Vagina (tissue), 2 donors: ENCODE results near the gene CNIH3. TPM values are rescaled to one million over a fixed set of nuclear protein-coding genes. Genes with fewer than 3 reads are reported as not detected.

ENCODE experiments used
- DNase-seq, 2 donors: peaks; one replicate each; pipeline ENCODE4 v3.0.0-alpha.2; 2017; ENCODE audit errors: extremely low spot score in 2 of 2
- H3K27ac ChIP-seq: fragments of 200-600 bp; sonication (generic); one replicate; pipeline ENCODE4 v1.5.1; 2019
- H3K27me3 ChIP-seq: fragments of 200-600 bp; sonication (generic); one replicate; pipeline ENCODE4 v1.5.1; 2019
- H3K36me3 ChIP-seq, 2 donors: fragments of 200-600 bp; sonication (generic); one replicate each; pipeline ENCODE4 v1.5.1; 2017 to 2019
- H3K4me1 ChIP-seq: fragments of 200-600 bp; sonication (generic); one replicate; pipeline ENCODE4 v1.5.1; 2019
- H3K4me3 ChIP-seq, 2 donors: fragments of 200-600 bp; sonication (generic); 1 replicate in 1 of 2; 2 replicates in 1 of 2; pipeline ENCODE4 v1.5.1; 2016 to 2019
- H3K9me3 ChIP-seq: fragments of 200-600 bp; sonication (generic); one replicate; pipeline ENCODE4 v1.5.1; 2019
- CTCF ChIP-seq, 3 experiments: fragments of 450-650 bp in 2 of 3; fragments of 200-600 bp in 1 of 3; sonication (generic) in 1 of 3; IDR thresholded peaks; one replicate each; pipeline ENCODE4 v1.5.1; 2017 to 2019; ENCODE audit warnings: antibody characterized with exemption in 3 of 3, mild to moderate bottlenecking in 2 of 3, moderate library complexity in 2 of 3
- POLR2A ChIP-seq, 2 donors: fragments of 450-650 bp; IDR thresholded peaks; one replicate each; pipeline ENCODE4 v1.6.1; 2017; ENCODE audit warnings: antibody characterized with exemption in 2 of 2, mild to moderate bottlenecking in 2 of 2, moderate library complexity in 2 of 2
- POLR2AphosphoS5 ChIP-seq, 2 donors: sonication (generic); formaldehyde crosslinking; IDR thresholded peaks; one replicate each; pipeline ENCODE4 v1.9.0; 2017; ENCODE audit warnings: antibody characterized with exemption in 2 of 2, mild to moderate bottlenecking in 2 of 2, low read depth in 1 of 2; ENCODE audit not compliant: insufficient read depth in 1 of 2
- intact Hi-C: fragments of 100-400 bp; cut with DNase I; formaldehyde crosslinking; loops from one replicate; pipeline ENCODE4 v1.15.1; 2023
- total RNA-seq: library from RNA; depleted of rRNA; stranded (reverse); fragments of >200 nt; gene quantifications from one replicate; pipeline ENCODE4 v1.2.3, GENCODE V29; 2016

Gene CNIH3
- total RNA-seq, 1 donor from 2014 or later: not detected

DNA sequence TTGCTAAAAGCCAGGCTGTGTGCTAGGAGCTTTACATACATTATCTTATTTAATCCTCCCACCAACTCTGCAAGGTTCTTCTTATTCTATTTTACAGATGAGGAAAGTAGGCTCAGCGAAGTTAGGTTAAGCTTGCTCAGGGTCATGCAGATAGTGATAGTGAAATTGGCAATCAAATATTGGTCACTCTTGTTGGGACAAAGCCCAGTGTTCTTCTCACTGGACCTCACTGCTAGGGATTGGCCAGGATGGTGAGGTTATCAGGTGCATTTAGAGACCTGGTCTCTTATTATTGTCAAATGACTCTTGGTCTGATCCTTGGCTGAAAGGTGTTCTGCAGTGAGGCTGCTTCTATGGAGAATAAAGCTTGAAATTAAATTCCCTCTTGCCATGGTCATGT lies 145.1 kb downstream of the CNIH3 start:
- intact Hi-C loops: no loop called here
- no peaks in the 10 kb centered on the region for H3K9me3 ChIP-seq
- no peak overlapping the region for H3K27ac ChIP-seq
- no peak for TF ChIP-seq POLR2A (IDR thresholded peaks at IDR 0.05)
- no peak for TF ChIP-seq CTCF (IDR thresholded peaks at IDR 0.05)
- TF ChIP-seq POLR2AphosphoS5 (IDR thresholded peaks at IDR 0.05; ENCODE audit: insufficient read depth in 1 of 2, low read depth in 1 of 2): no peak
- no peak overlapping the region for H3K4me3 ChIP-seq
- H3K27me3 ChIP-seq: no peaks in the 10 kb centered on the region
- H3K4me1 ChIP-seq: no peaks in the 10 kb centered on the region
- no peaks in the 10 kb centered on the region for H3K36me3 ChIP-seq
- no peak for DNase-seq

DNA sequence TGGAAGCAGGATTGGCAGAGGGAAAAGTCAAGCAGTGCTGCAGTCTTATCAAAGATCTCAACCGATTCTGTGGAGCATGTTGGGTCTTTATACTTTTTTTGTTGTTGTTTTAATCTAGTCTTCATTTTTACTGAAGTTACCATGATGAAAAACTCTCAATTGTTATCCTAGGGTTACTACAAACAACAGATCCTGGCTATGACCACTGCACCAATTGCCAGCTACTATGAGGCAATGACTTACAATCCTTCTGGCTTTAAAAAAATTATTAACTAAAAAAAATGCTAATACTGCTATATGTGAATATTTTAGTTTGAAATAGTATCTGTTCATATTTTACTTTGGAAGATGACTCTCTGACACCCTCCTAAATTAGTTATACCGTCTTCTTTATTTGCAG lies 145.9 kb downstream of the CNIH3 start:
- no peak for DNase-seq
- Histone ChIP-seq H3K4me1 (no peaks in the 10 kb centered on the region), H3K4me3 (no peak overlapping the region), H3K9me3 (no peaks in the 10 kb centered on the region), H3K27me3 (no peaks in the 10 kb centered on the region), H3K27ac (no peak overlapping the region), H3K36me3 (no peaks in the 10 kb centered on the region)
- intact Hi-C loops: no loop called here
- TF ChIP-seq POLR2A (IDR thresholded peaks at IDR 0.05): no peak
- no peak for TF ChIP-seq CTCF (IDR thresholded peaks at IDR 0.05)
- no peak for TF ChIP-seq POLR2AphosphoS5 (IDR thresholded peaks at IDR 0.05; ENCODE audit: insufficient read depth in 1 of 2, low read depth in 1 of 2)

DNA sequence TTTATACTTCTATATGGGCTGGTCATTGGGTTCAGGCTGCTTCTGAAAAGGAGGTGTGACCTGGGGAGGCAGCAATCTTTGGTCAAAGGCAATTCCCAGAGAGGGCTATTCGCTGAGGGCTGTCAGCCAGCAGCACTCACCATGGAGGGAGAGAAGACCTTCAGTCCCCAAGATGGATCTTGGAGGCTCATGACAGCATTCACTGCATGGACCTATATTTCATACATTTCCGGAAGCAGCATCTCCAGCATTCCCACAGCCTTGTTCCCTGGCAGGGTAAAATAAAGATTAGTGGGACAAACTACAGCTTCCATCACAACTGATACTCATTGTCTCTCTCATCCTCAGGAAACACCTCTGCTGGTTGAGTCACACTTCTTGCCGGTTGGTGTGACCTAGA lies 146.6 kb downstream of the CNIH3 start:
- no peaks in the 10 kb centered on the region for H3K36me3 ChIP-seq
- TF ChIP-seq CTCF (IDR thresholded peaks at IDR 0.05) (no peak), POLR2AphosphoS5 (IDR thresholded peaks at IDR 0.05; ENCODE audit: insufficient read depth in 1 of 2, low read depth in 1 of 2) (no peak), POLR2A (IDR thresholded peaks at IDR 0.05) (no peak)

GRCh38 chr1:224763126-224763775 lies 147.1 kb downstream of the CNIH3 start:
- H3K4me1 ChIP-seq: no peaks in the 10 kb centered on the region
- H3K27me3 ChIP-seq: no peaks in the 10 kb centered on the region
- no peak overlapping the region for H3K27ac ChIP-seq
- no peak overlapping the region for H3K4me3 ChIP-seq
- no peaks in the 10 kb centered on the region for H3K36me3 ChIP-seq
- peak; percentile 74 to 79 for DNase-seq
- TF ChIP-seq POLR2AphosphoS5 (IDR thresholded peaks at IDR 0.05; ENCODE audit: insufficient read depth in 1 of 2, low read depth in 1 of 2) (no peak), CTCF (IDR thresholded peaks at IDR 0.05) (no peak), POLR2A (IDR thresholded peaks at IDR 0.05) (no peak)
- no peaks in the 10 kb centered on the region for H3K9me3 ChIP-seq
- intact Hi-C loops: no loop called here

More for the DNA sequence above, 146.6 kb downstream of the CNIH3 start:
- DNase-seq: peak; percentile 52 to 71
- intact Hi-C loops: no loop called here
- H3K4me3 ChIP-seq: no peak overlapping the region
- no peaks in the 10 kb centered on the region for H3K4me1 ChIP-seq
- no peak overlapping the region for H3K27ac ChIP-seq
- H3K27me3 ChIP-seq: no peaks in the 10 kb centered on the region
- H3K9me3 ChIP-seq: no peaks in the 10 kb centered on the region

GRCh38 chr1:224766266-224766665 lies 150.1 kb downstream of the CNIH3 start:
- Histone ChIP-seq H3K36me3 (no peaks in the 10 kb centered on the region), H3K4me1 (no peaks in the 10 kb centered on the region), H3K27ac (no peak overlapping the region), H3K9me3 (no peaks in the 10 kb centered on the region), H3K4me3 (no peak overlapping the region), H3K27me3 (no peaks in the 10 kb centered on the region)
- intact Hi-C loops: no loop called here
- TF ChIP-seq POLR2AphosphoS5 (IDR thresholded peaks at IDR 0.05; ENCODE audit: insufficient read depth in 1 of 2, low read depth in 1 of 2) (no peak), POLR2A (IDR thresholded peaks at IDR 0.05) (no peak), CTCF (IDR thresholded peaks at IDR 0.05) (no peak)
- peak; percentile 46 to 64 for DNase-seq
